GM23338 (cell line): Measurements from ENCODE around the gene ATP9B. TPM values are rescaled to one million over a fixed set of nuclear protein-coding genes. Genes with fewer than 3 reads are reported as not detected.

Experiments used
- ATAC-seq: fragments of 200-7000 bp; cut with Tn5 transposase; 3 replicates; pipeline ENCODE4 v1.9.1; 2020
- DNase-seq: peaks from one replicate; pipeline ENCODE4 v3.0.0-alpha.2; 2015; ENCODE audit warnings: low spot score
- H2AFZ ChIP-seq: fragments of 200-600 bp; sonication (generic); 2 replicates; pipeline ENCODE4 v1.8.0; 2016; ENCODE audit warnings: antibody characterized with exemption, mild to moderate bottlenecking, moderate library complexity
- H3F3A ChIP-seq: fragments of 200-600 bp; sonication (generic); replicated peaks from 2 replicates; pipeline ENCODE4 v1.8.0; 2017; ENCODE audit warnings: antibody characterized with exemption, mixed run types, low read depth
- H3K27ac ChIP-seq: fragments of 200-600 bp; sonication (generic); 2 replicates; pipeline ENCODE4 v1.6.1; 2016; ENCODE audit warnings: low read depth
- H3K27me3 ChIP-seq: fragments of 200-600 bp; sonication (generic); 2 replicates; pipeline ENCODE4 v1.8.0; 2016; ENCODE audit warnings: mild to moderate bottlenecking, mixed run types, moderate library complexity; ENCODE audit not compliant: insufficient read depth
- H3K36me3 ChIP-seq: fragments of 200-600 bp; sonication (generic); 2 replicates; pipeline ENCODE4 v1.8.0; 2016; ENCODE audit warnings: mild to moderate bottlenecking; ENCODE audit not compliant: insufficient read depth
- H3K4me1 ChIP-seq: fragments of 200-600 bp; sonication (generic); 2 replicates; pipeline ENCODE4 v1.8.0; 2016; ENCODE audit warnings: mild to moderate bottlenecking, moderate library complexity; ENCODE audit not compliant: insufficient read depth
- H3K4me2 ChIP-seq: fragments of 200-600 bp; sonication (generic); 2 replicates; pipeline ENCODE4 v1.7.1; 2017; ENCODE audit warnings: mixed run types
- H3K4me3 ChIP-seq: fragments of 200-600 bp; sonication (generic); 2 replicates; pipeline ENCODE4 v1.6.1; 2016; ENCODE audit warnings: mixed run types
- H3K79me2 ChIP-seq: fragments of 200-600 bp; sonication (generic); replicated peaks from 2 replicates; pipeline ENCODE4 v1.8.0; 2017; ENCODE audit warnings: mild to moderate bottlenecking; ENCODE audit not compliant: insufficient read depth
- H3K9me2 ChIP-seq: fragments of 200-600 bp; sonication (generic); 2 replicates; pipeline ENCODE4 v1.8.0; 2017; ENCODE audit not compliant: insufficient read depth
- H4K20me1 ChIP-seq: fragments of 200-600 bp; sonication (generic); replicated peaks from 2 replicates; pipeline ENCODE4 v1.8.0; 2017; ENCODE audit warnings: mild to moderate bottlenecking; ENCODE audit not compliant: insufficient read depth
- H3K27ac Mint-ChIP-seq: 2 replicates; pipeline ENCODE4 v1.8.0; 2020; ENCODE audit warnings: inconsistent platforms, mild to moderate bottlenecking, moderate library complexity, mixed read lengths
- H3K27me3 Mint-ChIP-seq: 3 replicates; pipeline ENCODE4 v1.8.0; 2022; ENCODE audit warnings: low read depth, mild to moderate bottlenecking, moderate library complexity, mixed read lengths, inconsistent platforms; ENCODE audit not compliant: insufficient read depth, poor library complexity
- H3K36me3 Mint-ChIP-seq: 3 replicates; pipeline ENCODE4 v1.8.0; 2021; ENCODE audit warnings: low read depth, mild to moderate bottlenecking, inconsistent platforms, moderate library complexity, mixed read lengths
- H3K4me1 Mint-ChIP-seq: 3 replicates; pipeline ENCODE4 v1.8.0; 2020; ENCODE audit warnings: mild to moderate bottlenecking, inconsistent platforms, mixed read lengths
- H3K4me3 Mint-ChIP-seq: 3 replicates; pipeline ENCODE4 v1.8.0; 2021; ENCODE audit warnings: moderate library complexity, mild to moderate bottlenecking, inconsistent platforms, mixed read lengths
- H3K9me3 Mint-ChIP-seq: 3 replicates; pipeline ENCODE4 v1.8.0; 2020; ENCODE audit warnings: moderate library complexity, mild to moderate bottlenecking, inconsistent platforms, mixed read lengths
- CREB1 ChIP-seq: fragments of 250-450 bp; sonication (Bioruptor Pico); IDR thresholded peaks from 2 replicates; pipeline ENCODE4 v1.5.0; 2020; ENCODE audit warnings: low read depth, mild to moderate bottlenecking, moderate library complexity
- EZH2 ChIP-seq: fragments of 200-600 bp; sonication (generic); IDR thresholded peaks from one replicate; pipeline ENCODE4 v1.8.0; 2017; ENCODE audit warnings: antibody characterized with exemption, mild to moderate bottlenecking, low read depth; ENCODE audit not compliant: unreplicated experiment
- JUNB ChIP-seq: IDR thresholded peaks from one replicate; pipeline ENCODE4 v1.6.1; 2016; ENCODE audit warnings: antibody characterized with exemption; ENCODE audit not compliant: unreplicated experiment
- NANOG ChIP-seq: IDR thresholded peaks from 2 replicates; pipeline ENCODE4 v1.6.1; 2016; ENCODE audit warnings: antibody characterized with exemption, borderline replicate concordance
- POLR2AphosphoS5 ChIP-seq: IDR thresholded peaks from 2 replicates; pipeline ENCODE4 v1.6.1; 2016; ENCODE audit warnings: antibody characterized with exemption, low read depth
- ZNF114 ChIP-seq: fragments of 250-450 bp; sonication (Bioruptor Pico); IDR thresholded peaks from 2 replicates; pipeline ENCODE4 v1.5.0; 2020; ENCODE audit warnings: mild to moderate bottlenecking, moderate library complexity
- ZNF331 ChIP-seq: fragments of 250-450 bp; sonication (Bioruptor Pico); IDR thresholded peaks from 2 replicates; pipeline ENCODE4 v1.5.0; 2020; ENCODE audit warnings: low read depth, mild to moderate bottlenecking, moderate library complexity
- polyA plus RNA-seq: library from polyadenylated mRNA; unstranded; fragments of >200 nt; fragmentation: Nextera tagmentation; extraction: Ambion mirVana; gene quantifications from 2 replicates; pipeline ENCODE4 v1.2.1, GENCODE V29; 2016
- total RNA-seq: library from RNA; depleted of rRNA; stranded (reverse); fragments of >200 nt; shearing (Covaris generic); gene quantifications from 2 replicates; pipeline ENCODE4 v1.2.3, GENCODE V29; 2014
- TF ChIP-seq, protein P1 (sequence below): IDR thresholded peaks from one replicate; pipeline ENCODE4 v1.6.1; 2018; ENCODE audit warnings: antibody characterized with exemption; ENCODE audit not compliant: unreplicated experiment
- TF ChIP-seq, protein P2 (sequence below), 2 experiments: fragments of 200-600 bp in 1 of 2; sonication (generic) in 1 of 2; conservative IDR thresholded peaks; 2 replicates each; pipeline versions ENCODE4 v1.5.1 to v1.6.1; 2016 to 2017; ENCODE audit warnings: antibody characterized with exemption in 2 of 2, low read depth in 2 of 2, mild to moderate bottlenecking in 2 of 2, moderate library complexity in 1 of 2

The ATP9B gene
- total and polyA plus RNA-seq, 2 experiments from 2014 or later = 14.2 to 25.6 TPM

DNA sequence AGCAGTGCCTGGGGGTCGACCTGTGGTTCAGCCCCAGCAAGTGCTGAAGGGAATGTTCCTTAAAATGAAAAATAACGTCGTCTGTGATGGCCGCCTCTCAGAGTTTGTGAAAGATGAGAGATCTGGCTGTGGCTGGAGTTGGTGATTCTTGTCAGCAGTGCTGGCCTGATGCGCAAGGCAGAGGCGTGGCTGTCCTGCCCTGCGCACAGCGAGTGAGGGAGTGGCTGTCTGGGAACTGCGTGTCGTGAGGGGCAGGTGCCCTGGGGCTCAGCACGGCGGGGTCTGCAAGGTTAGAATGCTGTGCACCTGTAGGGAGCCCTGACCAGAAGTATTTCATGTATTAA, 335.3 kb downstream of the ATP9B start (continued):
- TF ChIP-seq, protein P1, sequence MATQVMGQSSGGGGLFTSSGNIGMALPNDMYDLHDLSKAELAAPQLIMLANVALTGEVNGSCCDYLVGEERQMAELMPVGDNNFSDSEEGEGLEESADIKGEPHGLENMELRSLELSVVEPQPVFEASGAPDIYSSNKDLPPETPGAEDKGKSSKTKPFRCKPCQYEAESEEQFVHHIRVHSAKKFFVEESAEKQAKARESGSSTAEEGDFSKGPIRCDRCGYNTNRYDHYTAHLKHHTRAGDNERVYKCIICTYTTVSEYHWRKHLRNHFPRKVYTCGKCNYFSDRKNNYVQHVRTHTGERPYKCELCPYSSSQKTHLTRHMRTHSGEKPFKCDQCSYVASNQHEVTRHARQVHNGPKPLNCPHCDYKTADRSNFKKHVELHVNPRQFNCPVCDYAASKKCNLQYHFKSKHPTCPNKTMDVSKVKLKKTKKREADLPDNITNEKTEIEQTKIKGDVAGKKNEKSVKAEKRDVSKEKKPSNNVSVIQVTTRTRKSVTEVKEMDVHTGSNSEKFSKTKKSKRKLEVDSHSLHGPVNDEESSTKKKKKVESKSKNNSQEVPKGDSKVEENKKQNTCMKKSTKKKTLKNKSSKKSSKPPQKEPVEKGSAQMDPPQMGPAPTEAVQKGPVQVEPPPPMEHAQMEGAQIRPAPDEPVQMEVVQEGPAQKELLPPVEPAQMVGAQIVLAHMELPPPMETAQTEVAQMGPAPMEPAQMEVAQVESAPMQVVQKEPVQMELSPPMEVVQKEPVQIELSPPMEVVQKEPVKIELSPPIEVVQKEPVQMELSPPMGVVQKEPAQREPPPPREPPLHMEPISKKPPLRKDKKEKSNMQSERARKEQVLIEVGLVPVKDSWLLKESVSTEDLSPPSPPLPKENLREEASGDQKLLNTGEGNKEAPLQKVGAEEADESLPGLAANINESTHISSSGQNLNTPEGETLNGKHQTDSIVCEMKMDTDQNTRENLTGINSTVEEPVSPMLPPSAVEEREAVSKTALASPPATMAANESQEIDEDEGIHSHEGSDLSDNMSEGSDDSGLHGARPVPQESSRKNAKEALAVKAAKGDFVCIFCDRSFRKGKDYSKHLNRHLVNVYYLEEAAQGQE = no peak
- TF ChIP-seq ZNF331 (CRISPR knock-in tag) (no peak), NANOG (no peak), ZNF114 (CRISPR knock-in tag) (no peak)
- TF ChIP-seq, protein P2, sequence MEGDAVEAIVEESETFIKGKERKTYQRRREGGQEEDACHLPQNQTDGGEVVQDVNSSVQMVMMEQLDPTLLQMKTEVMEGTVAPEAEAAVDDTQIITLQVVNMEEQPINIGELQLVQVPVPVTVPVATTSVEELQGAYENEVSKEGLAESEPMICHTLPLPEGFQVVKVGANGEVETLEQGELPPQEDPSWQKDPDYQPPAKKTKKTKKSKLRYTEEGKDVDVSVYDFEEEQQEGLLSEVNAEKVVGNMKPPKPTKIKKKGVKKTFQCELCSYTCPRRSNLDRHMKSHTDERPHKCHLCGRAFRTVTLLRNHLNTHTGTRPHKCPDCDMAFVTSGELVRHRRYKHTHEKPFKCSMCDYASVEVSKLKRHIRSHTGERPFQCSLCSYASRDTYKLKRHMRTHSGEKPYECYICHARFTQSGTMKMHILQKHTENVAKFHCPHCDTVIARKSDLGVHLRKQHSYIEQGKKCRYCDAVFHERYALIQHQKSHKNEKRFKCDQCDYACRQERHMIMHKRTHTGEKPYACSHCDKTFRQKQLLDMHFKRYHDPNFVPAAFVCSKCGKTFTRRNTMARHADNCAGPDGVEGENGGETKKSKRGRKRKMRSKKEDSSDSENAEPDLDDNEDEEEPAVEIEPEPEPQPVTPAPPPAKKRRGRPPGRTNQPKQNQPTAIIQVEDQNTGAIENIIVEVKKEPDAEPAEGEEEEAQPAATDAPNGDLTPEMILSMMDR (conservative IDR thresholded peaks at IDR 0.05; ENCODE audit: low read depth in 2 of 2) = no peak

DNA sequence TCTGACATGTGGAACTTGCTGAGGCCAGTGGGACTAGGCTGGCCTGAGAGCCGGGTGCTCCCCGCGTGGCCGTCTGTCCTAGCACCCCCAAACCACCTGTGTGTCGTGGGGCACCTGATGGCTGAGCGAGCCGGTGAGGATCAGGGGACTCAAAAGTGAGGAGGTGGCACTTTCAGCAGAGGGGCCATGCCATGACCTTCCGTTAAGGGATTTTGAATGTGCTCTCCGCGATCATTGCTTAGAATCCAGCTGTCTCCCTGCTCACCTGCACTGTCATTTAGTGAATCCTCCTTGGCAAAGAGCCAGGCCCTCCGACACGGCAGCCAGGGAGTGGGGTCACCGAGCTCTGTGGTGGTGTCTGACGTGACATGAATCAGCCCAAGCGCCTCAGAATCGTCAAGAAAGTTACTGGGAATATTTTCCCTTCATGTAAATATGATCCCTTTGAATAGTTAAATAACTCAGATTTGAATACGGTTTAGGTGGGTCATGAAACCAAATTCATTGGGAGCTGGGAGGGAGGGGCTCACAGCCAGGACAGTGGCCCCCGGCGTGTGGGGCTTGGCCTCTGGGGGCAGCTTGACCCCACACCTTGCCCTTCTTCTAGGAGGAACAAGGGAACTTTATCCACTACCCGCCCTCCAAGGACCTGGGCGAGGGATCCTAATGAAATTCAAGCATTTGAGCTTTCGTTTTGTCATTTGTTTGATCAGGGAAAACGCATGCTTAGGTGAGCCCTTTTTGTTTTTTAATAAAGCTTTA, 336.0 kb downstream of the ATP9B start:
- H3K4me1 ChIP-seq = 0 out of 2 replicates have a peak, but pooled peaks cover 7% of the 10 kb centered on the region
- DNase-seq (no peak), ATAC-seq (no peak)
- no peak overlapping the region for H3K4me2 ChIP-seq
- H3K4me1 Mint-ChIP-seq = peaks cover 23% of the 10 kb centered on the region
- no peaks in the 10 kb centered on the region for H3K36me3 Mint-ChIP-seq
- no peak overlapping the region for H2AFZ ChIP-seq
- H3K36me3 ChIP-seq = no peaks in the 10 kb centered on the region
- no peaks in the 10 kb centered on the region for H3K79me2 ChIP-seq
- no peaks in the 10 kb centered on the region for H4K20me1 ChIP-seq
- H3F3A ChIP-seq = 0 out of 2 replicates have a peak, but pooled peaks cover 8% of the 10 kb centered on the region
- H3K27me3 ChIP-seq = no peaks in the 10 kb centered on the region
- peaks cover 3% of the 10 kb centered on the region; the same call in 1 of the 3 replicates for H3K9me3 Mint-ChIP-seq
- H3K27ac ChIP-seq = no peak overlapping the region
- 0 out of 2 replicates have a peak, but pooled peaks cover 4% of the 10 kb centered on the region for H3K9me2 ChIP-seq
- H3K4me3 Mint-ChIP-seq = no peak overlapping the region
- H3K27me3 Mint-ChIP-seq = peaks cover 13% of the 10 kb centered on the region
- no peak overlapping the region for H3K4me3 ChIP-seq
- no peak overlapping the region for H3K27ac Mint-ChIP-seq
- no peak for TF ChIP-seq JUNB
- no peak for TF ChIP-seq ZNF331 (CRISPR knock-in tag)
- TF ChIP-seq, protein P2 (conservative IDR thresholded peaks at IDR 0.05; ENCODE audit: low read depth in 2 of 2) = no peak
- TF ChIP-seq, protein P1 = no peak
- no peak for TF ChIP-seq NANOG
- no peak for TF ChIP-seq POLR2AphosphoS5
- no peak for TF ChIP-seq CREB1 (CRISPR knock-in tag)
- TF ChIP-seq EZH2 = no peak
